ENCODE results near the gene ACLY. TPM values are rescaled to one million over a fixed set of nuclear protein-coding genes. Genes with fewer than 3 reads are reported as not detected.

Gene ACLY
- total RNA-seq, 3 donors from 2014 or later = 80.3 to 95.2 (median 81.5) TPM

GRCh38 chr17:41907185-41907556 lies 11.6 kb downstream of the ACLY start:
- ATAC-seq (no peak), DNase-seq (no peak)
- H3K4me3 ChIP-seq = no peak overlapping the region
- no peak for TF ChIP-seq CTCF (IDR thresholded peaks at IDR 0.05)
- peaks cover 9% of the 10 kb centered on the region for H3K36me3 ChIP-seq (ENCODE audit: low read depth)
- intact Hi-C loops (cut with DNase I, micrococcal nuclease) = no loop called here
- H3K4me1 ChIP-seq (ENCODE audit: low read depth) = no peaks in the 10 kb centered on the region
- no peaks in the 10 kb centered on the region for H3K9me3 ChIP-seq

- Histone ChIP-seq H3K36me3 (ENCODE audit: low read depth) (peaks cover 9% of the 10 kb centered on the region), H3K9me3 (no peaks in the 10 kb centered on the region), H3K4me3 (no peak overlapping the region), H3K4me1 (ENCODE audit: low read depth) (no peaks in the 10 kb centered on the region)
- TF ChIP-seq CTCF (IDR thresholded peaks at IDR 0.05) = no peak
- DNase-seq = no peak
- no peak for ATAC-seq
- intact Hi-C loops (cut with DNase I, micrococcal nuclease) = no loop called here
Measured at GRCh38 chr17:41906465-41907184, 12.1 kb downstream of the ACLY start.

- peaks cover 9% of the 10 kb centered on the region for H3K36me3 ChIP-seq (ENCODE audit: low read depth)
- no peaks in the 10 kb centered on the region for H3K9me3 ChIP-seq
- ATAC-seq = no peak
- TF ChIP-seq CTCF (IDR thresholded peaks at IDR 0.05) = no peak
- no peaks in the 10 kb centered on the region for H3K4me1 ChIP-seq (ENCODE audit: low read depth)
- DNase-seq = no peak
- intact Hi-C loops (cut with DNase I, micrococcal nuclease) = no loop called here
- H3K4me3 ChIP-seq = no peak overlapping the region
Measured at GRCh38 chr17:41905172-41905571, 13.6 kb downstream of the ACLY start.

- ATAC-seq (no peak), DNase-seq (no peak)
- no peaks in the 10 kb centered on the region for H3K9me3 ChIP-seq
- intact Hi-C loops (cut with DNase I, micrococcal nuclease) = no loop called here
- H3K4me3 ChIP-seq = no peak overlapping the region
- peaks cover 9% of the 10 kb centered on the region for H3K36me3 ChIP-seq (ENCODE audit: low read depth)
- no peaks in the 10 kb centered on the region for H3K4me1 ChIP-seq (ENCODE audit: low read depth)
- TF ChIP-seq CTCF (IDR thresholded peaks at IDR 0.05) = no peak
Measured at GRCh38 chr17:41904242-41904841, 14.4 kb downstream of the ACLY start.

- Histone ChIP-seq H3K4me1 (ENCODE audit: low read depth) (no peaks in the 10 kb centered on the region), H3K4me3 (no peak overlapping the region), H3K9me3 (no peaks in the 10 kb centered on the region), H3K36me3 (ENCODE audit: low read depth) (peaks cover 24% of the 10 kb centered on the region)
- DNase-seq (no peak), ATAC-seq (no peak)
- no peak for TF ChIP-seq CTCF (IDR thresholded peaks at IDR 0.05)
- intact Hi-C loops (cut with DNase I, micrococcal nuclease) = no loop called here
Measured at GRCh38 chr17:41901646-41902045, 17.1 kb downstream of the ACLY start.
